Adrenal gland (tissue), 5 donors: ENCODE data around the gene RLN3.

ENCODE experiments used
- CTCF ChIP-seq, 6 experiments: fragments of 450-650 bp in 4 of 6; fragments of 200-600 bp in 2 of 6; sonication (generic) in 1 of 6; IDR thresholded peaks; 1 replicate in 5 of 6; 2 replicates in 1 of 6; pipeline versions ENCODE4 v1.5.1 to v1.8.0; 2016 to 2021; ENCODE audit warnings: antibody characterized with exemption in 6 of 6, mild to moderate bottlenecking in 2 of 6, moderate library complexity in 1 of 6
- POLR2A ChIP-seq, 2 donors: fragments of 450-650 bp; IDR thresholded peaks; one replicate each; pipeline ENCODE4 v1.6.1; 2017; ENCODE audit warnings: antibody characterized with exemption in 2 of 2, mild to moderate bottlenecking in 2 of 2, moderate library complexity in 1 of 2
- donor health status: DM: no; HTN: no; CAD: no.

GRCh38 chr19:14039181-14039580, 11.2 kb downstream of the RLN3 start:
- TF ChIP-seq CTCF (IDR thresholded peaks at IDR 0.05) (no peak), POLR2A (IDR thresholded peaks at IDR 0.05) (no peak)
